GM12864 (cell line): ENCODE data around the gene EFCC1.

Experiments used
- DNase-seq: peaks from one replicate; pipeline ENCODE4 v3.0.0-alpha.2; 2011; ENCODE audit warnings: low read depth
- H3K4me3 ChIP-seq: 2 replicates; pipeline ENCODE4 v1.5.1; 2011; ENCODE audit warnings: mild to moderate bottlenecking, low read depth, low read length, control low read depth
- TF ChIP-seq, protein P1 (sequence below): IDR thresholded peaks from 2 replicates; pipeline ENCODE4 v1.5.1; 2011; ENCODE audit warnings: low read depth, mild to moderate bottlenecking, moderate library complexity, low read length, control low read depth, inconsistent platforms; ENCODE audit errors: missing control alignments

EFCC1 gene

DNA sequence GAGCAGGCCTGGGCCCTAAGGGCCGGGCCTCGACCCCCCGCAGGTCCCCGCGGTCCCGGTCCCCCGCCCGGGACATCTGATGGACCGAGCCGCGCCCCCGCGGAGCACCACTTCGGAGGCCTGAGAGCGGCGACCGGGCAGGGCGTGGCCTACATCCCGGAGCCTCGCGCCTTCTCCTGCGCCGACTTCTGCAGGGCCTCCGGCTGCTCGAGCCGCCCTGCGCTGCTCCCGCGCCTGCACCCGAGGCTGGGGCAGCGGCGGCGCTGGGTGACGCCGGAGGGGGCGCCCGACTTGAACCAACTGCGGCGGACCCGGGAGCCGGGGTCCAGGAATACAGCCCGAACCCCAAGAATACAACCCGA is 44.6 kb downstream of the EFCC1 start:
- no peak overlapping the region for H3K4me3 ChIP-seq
- no peak for DNase-seq
- TF ChIP-seq, protein P1, sequence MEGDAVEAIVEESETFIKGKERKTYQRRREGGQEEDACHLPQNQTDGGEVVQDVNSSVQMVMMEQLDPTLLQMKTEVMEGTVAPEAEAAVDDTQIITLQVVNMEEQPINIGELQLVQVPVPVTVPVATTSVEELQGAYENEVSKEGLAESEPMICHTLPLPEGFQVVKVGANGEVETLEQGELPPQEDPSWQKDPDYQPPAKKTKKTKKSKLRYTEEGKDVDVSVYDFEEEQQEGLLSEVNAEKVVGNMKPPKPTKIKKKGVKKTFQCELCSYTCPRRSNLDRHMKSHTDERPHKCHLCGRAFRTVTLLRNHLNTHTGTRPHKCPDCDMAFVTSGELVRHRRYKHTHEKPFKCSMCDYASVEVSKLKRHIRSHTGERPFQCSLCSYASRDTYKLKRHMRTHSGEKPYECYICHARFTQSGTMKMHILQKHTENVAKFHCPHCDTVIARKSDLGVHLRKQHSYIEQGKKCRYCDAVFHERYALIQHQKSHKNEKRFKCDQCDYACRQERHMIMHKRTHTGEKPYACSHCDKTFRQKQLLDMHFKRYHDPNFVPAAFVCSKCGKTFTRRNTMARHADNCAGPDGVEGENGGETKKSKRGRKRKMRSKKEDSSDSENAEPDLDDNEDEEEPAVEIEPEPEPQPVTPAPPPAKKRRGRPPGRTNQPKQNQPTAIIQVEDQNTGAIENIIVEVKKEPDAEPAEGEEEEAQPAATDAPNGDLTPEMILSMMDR, result no peak

DNA sequence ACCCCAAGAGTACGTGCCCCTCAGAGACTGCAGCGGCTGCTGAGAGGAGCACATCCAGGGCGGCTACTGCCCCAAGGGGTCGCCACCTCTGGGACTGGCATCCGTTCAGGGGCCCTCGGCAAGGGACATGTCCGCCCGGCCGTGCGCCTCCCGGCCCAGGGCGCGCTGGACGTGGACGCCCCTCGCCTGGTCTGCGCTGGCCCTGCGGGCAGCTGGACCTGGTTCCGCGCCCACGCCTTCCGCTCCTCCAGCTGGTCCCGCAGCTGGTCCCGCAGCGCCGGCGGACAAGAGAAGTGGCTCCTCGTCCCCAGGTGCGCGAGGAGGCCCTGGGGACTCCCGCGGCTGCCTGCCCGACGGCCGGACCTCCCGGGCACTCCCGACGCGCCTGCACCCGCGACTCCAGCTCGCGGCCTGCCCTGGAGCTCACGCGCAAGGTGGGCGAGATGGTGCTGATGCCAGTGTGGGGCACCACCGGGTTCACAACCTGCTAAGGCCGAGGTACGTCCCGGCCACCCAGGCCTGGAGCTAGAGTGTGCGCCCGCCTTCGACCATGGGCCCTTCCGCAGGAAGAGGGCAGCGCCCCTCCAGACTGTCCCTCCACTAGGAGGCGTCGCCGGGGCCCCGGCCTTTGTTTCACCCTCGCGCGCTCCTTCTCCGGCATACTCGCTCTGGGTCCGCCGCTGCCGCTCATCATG is 45.1 kb downstream of the EFCC1 start:
- TF ChIP-seq, protein P1, result no peak
- H3K4me3 ChIP-seq, result no peak overlapping the region
- no peak for DNase-seq

DNA sequence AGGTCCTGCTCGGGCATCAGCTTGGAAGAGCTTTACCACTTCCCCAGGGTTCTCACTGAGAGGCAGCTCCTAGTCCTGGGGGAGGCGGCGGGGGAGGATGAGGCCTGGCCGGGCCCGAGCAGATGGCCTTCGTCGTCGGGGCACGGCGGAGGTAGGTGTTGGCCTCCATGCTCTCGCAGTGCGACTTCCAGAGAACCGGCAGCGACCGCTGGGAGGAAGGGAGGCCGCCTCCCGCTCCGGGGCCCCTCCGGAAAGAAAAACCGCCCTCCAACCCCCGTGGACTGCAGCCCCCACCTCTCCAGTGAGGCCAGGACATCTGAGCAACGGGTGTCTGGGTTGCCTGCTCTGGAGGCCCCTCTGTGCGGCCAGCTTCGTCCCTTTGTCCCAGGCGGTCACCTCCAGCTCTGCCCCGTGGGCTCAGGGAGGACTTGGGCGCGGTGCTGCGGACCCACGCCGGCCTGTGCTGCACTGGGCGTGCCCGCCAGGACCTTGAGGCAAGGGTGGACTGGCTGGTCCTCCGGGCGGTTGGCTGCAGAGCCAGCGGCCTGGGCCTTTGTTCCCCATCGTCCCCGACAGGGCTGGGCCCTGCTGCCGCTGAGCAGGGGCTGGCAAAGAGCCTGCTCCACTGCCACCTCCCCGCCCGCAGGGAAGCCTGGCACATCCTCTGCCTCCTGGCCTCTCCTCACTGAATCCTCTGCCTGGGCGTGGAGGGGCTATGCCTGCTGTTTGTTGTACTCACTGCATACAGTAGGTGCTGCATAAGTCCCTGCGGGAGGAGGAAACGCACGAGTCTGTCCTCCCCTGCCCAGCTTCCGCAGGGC is 45.8 kb downstream of the EFCC1 start:
- TF ChIP-seq, protein P1, result no peak
- no peak for DNase-seq
- no peak overlapping the region for H3K4me3 ChIP-seq

DNA sequence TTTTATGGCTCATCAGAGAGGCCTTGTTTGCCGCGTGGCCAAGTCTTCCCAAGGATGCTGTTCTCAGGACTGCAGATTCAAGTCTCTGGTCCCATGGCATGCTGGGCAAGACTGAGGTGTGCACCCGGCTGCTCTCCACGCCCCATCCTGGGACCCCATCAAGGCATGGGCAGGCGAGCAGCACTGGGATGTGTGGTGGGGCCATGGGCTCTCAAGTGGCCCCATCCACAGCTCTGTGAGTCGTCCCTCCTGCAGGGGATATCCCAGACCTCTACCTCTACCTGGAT is 46.4 kb downstream of the EFCC1 start:
- no peak for DNase-seq
- TF ChIP-seq, protein P1, result no peak

DNA sequence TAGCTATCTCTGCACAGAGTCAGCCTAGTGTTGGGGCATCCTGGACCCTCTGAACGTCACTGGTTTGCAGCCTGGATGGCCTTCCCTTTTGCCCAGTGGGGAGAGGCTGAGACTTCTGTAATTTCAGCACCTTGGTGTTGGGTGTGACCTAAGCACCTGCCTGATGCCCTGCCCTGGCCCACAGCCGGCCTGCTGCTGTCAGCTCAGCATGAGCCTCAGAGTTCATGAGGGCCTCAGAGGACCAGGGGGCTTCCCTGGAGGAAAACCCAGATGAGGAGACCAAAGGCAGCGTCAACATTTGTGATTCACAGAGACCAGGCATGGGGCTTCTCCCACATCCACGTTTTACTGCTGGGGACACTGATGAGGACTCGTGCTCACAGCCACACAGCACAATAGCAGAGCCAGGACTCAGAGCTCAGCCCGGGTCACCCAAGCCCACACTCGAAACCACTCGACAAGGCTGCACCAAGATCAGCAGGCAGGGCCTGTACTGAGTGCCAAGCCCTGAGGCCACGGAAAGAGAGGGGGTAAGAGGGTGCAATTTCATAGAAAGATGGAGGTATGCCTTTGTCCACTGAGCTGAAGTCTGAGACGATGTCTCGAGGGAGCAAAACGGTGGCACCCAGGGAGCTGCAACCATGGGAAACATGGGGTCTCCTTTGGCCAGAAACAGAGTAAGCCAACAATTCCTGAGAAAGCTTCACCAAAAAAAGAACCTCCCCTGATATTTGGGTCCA is 49.6 kb downstream of the EFCC1 start:
- TF ChIP-seq, protein P1, result no peak
- no peak overlapping the region for H3K4me3 ChIP-seq
- DNase-seq, result no peak

More for the DNA sequence above, 46.4 kb downstream of the EFCC1 start:
- no peak overlapping the region for H3K4me3 ChIP-seq

DNA sequence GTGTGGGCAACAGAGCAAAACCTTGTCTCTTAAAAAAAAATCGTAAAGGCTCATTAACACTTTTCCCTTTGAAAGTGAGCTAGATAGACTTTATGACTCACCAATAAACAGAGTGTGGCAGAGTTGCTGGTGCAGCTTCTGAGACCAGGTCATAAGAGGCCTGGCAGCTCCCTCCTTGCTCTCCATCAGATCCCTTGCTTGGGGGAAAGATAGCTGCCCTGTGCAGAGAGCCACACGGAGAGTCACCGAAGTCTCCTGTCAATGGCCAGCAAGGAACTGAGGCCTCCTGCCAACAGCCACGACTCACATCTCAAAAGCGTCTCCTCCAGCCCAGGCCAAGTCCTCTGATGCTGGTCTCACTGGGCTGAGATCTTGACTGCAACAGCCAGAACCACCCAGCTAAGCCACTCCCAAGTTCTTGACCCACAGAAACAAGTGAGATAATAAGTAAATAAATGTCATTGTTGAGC is 50.8 kb downstream of the EFCC1 start:
- TF ChIP-seq, protein P1, result no peak
- H3K4me3 ChIP-seq, result no peak overlapping the region
- DNase-seq, result no peak
